ENCODE results near the gene IGSF6.
"Not testable (repeated sequence)": the region's sequence is repeated elsewhere in the genome, so short reads cannot be mapped to it uniquely, and the experiment has no call there.

IGSF6 gene

DNA sequence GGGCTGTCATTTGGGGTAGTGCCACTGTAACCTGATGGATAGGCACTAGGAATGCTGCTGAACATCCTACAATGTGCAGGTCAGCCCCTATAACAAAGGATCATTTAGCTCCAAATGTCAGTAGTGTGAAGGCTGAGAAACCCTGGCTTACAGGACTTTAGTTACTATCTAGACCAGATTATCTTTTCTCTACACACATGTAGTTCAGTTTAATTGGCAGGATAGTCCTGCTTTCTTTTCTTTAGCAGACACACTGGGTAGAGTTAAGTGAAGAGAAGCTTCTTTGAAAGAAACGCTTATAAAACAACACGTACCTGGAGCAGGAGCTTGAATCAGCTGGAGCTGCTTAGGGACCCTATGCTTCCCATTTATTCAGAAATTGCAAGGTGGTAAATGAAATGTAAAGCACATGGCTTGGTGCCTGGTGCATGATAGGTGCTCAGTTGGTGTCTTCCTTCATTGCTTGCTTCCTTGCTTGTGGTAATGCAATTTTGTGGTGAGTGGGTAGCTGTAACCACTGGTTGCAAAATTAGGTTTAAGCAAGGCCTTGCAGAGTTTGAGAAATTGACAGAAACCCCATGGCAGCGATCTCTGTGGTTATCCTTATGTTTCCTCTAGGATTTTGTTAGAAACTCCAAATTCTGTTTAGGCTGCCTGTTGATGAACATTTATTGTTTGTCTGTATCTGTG, 43.6 kb downstream of the IGSF6 start:
- TF ChIP-seq, protein P1, sequence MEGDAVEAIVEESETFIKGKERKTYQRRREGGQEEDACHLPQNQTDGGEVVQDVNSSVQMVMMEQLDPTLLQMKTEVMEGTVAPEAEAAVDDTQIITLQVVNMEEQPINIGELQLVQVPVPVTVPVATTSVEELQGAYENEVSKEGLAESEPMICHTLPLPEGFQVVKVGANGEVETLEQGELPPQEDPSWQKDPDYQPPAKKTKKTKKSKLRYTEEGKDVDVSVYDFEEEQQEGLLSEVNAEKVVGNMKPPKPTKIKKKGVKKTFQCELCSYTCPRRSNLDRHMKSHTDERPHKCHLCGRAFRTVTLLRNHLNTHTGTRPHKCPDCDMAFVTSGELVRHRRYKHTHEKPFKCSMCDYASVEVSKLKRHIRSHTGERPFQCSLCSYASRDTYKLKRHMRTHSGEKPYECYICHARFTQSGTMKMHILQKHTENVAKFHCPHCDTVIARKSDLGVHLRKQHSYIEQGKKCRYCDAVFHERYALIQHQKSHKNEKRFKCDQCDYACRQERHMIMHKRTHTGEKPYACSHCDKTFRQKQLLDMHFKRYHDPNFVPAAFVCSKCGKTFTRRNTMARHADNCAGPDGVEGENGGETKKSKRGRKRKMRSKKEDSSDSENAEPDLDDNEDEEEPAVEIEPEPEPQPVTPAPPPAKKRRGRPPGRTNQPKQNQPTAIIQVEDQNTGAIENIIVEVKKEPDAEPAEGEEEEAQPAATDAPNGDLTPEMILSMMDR (IDR thresholded peaks at IDR 0.05; ENCODE audit: low read depth, low read length), result no peak
- TF ChIP-seq EZH2phosphoT487 (IDR thresholded peaks at IDR 0.05; ENCODE audit: low read depth), result no peak
- Histone ChIP-seq H3K27me3 (ENCODE audit: low read depth, low read length) (no peaks in the 10 kb centered on the region), H2AFZ (ENCODE audit: low read depth, low read length) (no peak overlapping the region), H3K9ac (ENCODE audit: low read length) (no peak overlapping the region), H4K20me1 (ENCODE audit: insufficient read depth, low read length) (peaks cover 68% of the 10 kb centered on the region), H3K4me3 (ENCODE audit: low read length) (no peak overlapping the region), H3K36me3 (replicated peaks; ENCODE audit: low read depth, low read length) (peaks cover 4% of the 10 kb centered on the region), H3K4me1 (ENCODE audit: low read length) (peaks cover 10% of the 10 kb centered on the region), H3K4me2 (ENCODE audit: low read length) (no peak overlapping the region), H3K79me2 (ENCODE audit: low read length) (peaks cover 93% of the 10 kb centered on the region), H3K27ac (ENCODE audit: low read length) (no peak overlapping the region), H3K9me3 (ENCODE audit: insufficient read depth, low read length) (no peaks in the 10 kb centered on the region)

DNA sequence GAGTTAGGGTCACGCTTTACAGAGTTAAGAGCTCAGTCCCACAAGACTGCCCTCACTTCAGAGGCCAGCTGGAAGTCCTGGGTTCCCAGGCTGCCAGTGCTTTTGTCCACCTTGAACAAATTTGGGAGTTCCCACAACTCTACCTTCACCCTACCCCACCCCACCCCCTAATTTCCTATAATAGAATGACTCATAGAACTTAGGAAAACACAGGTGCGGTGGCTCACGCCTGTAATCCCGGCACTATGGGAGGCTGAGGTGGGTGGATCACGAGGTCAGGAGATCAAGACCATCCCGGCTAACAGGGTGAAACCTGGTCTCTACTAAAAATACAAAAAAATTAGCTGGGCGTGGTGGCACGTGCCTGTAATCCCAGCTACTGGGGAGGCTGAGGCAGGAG, 46.6 kb downstream of the IGSF6 start:
- not testable (repeated sequence) for H3K27ac ChIP-seq (ENCODE audit: low read length); H3K36me3 ChIP-seq (replicated peaks; ENCODE audit: low read depth, low read length); H2AFZ ChIP-seq (ENCODE audit: low read depth, low read length); H3K4me2 ChIP-seq (ENCODE audit: low read length); H3K27me3 ChIP-seq (ENCODE audit: low read depth, low read length); H3K9ac ChIP-seq (ENCODE audit: low read length); H3K4me3 ChIP-seq (ENCODE audit: low read length); H3K9me3 ChIP-seq (ENCODE audit: insufficient read depth, low read length)
- H3K4me1 ChIP-seq (ENCODE audit: low read length), result peaks cover 18% of the 10 kb centered on the region
- H4K20me1 ChIP-seq (ENCODE audit: insufficient read depth, low read length), result peaks cover 81% of the 10 kb centered on the region
- peaks cover 97% of the 10 kb centered on the region for H3K79me2 ChIP-seq (ENCODE audit: low read length)

DNA sequence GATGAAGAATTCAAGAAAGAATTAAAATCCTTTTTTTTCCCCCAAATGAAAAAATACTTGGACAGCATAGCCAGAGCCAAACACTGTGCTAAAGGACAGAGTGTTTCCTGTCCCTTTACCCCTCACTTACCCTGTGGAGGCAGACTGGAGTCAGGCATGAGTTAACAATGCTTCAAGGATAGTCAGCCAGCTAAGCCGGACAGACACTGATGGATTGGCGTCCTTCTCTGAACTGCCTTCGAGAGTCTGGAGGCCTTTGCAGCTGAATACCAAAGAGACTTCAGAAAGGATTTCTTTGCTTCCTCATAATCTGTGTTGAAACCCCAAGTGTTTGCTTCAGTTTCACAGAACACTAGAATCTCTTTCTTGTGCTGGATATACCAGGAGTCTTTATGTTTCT, 48.5 kb downstream of the IGSF6 start:
- Histone ChIP-seq H3K4me2 (ENCODE audit: low read length) (no peak overlapping the region), H2AFZ (ENCODE audit: low read depth, low read length) (no peak overlapping the region), H3K4me3 (ENCODE audit: low read length) (no peak overlapping the region), H3K27ac (ENCODE audit: low read length) (no peak overlapping the region), H3K9me3 (ENCODE audit: insufficient read depth, low read length) (no peaks in the 10 kb centered on the region), H3K36me3 (replicated peaks; ENCODE audit: low read depth, low read length) (no peaks in the 10 kb centered on the region), H3K27me3 (ENCODE audit: low read depth, low read length) (no peaks in the 10 kb centered on the region), H3K9ac (ENCODE audit: low read length) (no peak overlapping the region), H3K4me1 (ENCODE audit: low read length) (peaks cover 10% of the 10 kb centered on the region), H4K20me1 (ENCODE audit: insufficient read depth, low read length) (peaks cover 66% of the 10 kb centered on the region), H3K79me2 (ENCODE audit: low read length) (peaks cover 88% of the 10 kb centered on the region)
- TF ChIP-seq, protein P1 (IDR thresholded peaks at IDR 0.05; ENCODE audit: low read depth, low read length), result no peak
- TF ChIP-seq EZH2phosphoT487 (IDR thresholded peaks at IDR 0.05; ENCODE audit: low read depth), result no peak

DNA sequence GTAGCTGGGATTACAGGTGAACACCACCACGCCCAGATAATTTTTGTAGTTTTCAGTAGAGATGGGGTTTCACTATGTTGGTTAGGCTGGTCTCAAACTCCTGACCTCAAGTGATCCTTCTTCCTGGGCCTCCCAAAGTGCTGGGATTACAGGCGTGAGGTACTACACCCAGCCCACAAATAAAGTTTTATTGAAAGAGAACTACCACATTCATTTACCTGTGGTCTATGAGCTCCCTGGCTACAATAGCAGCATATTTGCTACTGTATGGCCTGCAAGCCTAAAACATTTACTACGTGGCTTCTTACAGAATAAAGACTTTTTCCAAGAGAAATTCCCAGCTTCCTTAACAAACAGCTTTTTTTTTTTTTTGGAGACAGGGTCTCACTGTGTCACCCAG, 49.6 kb downstream of the IGSF6 start:
- Histone ChIP-seq H3K79me2 (ENCODE audit: low read length) (peaks cover 77% of the 10 kb centered on the region), H3K4me2 (ENCODE audit: low read length) (no peak overlapping the region), H4K20me1 (ENCODE audit: insufficient read depth, low read length) (peaks cover 55% of the 10 kb centered on the region), H3K9me3 (ENCODE audit: insufficient read depth, low read length) (no peaks in the 10 kb centered on the region), H3K36me3 (replicated peaks; ENCODE audit: low read depth, low read length) (no peaks in the 10 kb centered on the region), H3K9ac (ENCODE audit: low read length) (no peak overlapping the region), H3K27me3 (ENCODE audit: low read depth, low read length) (no peaks in the 10 kb centered on the region), H3K4me3 (ENCODE audit: low read length) (no peak overlapping the region), H3K4me1 (ENCODE audit: low read length) (peaks cover 18% of the 10 kb centered on the region), H3K27ac (ENCODE audit: low read length) (no peak overlapping the region), H2AFZ (ENCODE audit: low read depth, low read length) (no peak overlapping the region)
- no peak for TF ChIP-seq EZH2phosphoT487 (IDR thresholded peaks at IDR 0.05; ENCODE audit: low read depth)
- TF ChIP-seq, protein P1 (IDR thresholded peaks at IDR 0.05; ENCODE audit: low read depth, low read length), result no peak

All from OCI-LY3 (cell line).